ENCODE measurements around the gene CPT2.
A peak's percentile ranks its signal among the peaks of the same experiment; 100 is the strongest.

Gene CPT2

DNA sequence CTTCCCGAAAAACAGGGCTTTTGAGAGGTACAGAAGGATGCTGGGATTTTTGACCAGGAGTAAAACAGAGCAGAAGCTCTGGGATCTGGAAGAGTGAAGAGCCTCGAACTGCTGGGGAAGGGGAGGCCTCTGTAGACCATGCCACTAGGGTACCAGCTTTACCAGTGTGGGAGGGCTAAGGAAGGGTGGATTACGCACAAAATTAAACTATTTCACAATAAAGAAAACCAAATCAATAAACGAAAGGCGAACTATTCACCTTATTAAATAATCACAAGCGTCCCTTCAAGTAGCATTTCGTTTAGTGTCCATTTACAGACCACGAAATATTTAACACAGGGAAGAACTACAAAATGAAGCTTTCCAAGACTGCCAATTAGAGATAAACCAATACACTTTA, 23.1 kb downstream of the CPT2 start:
- DNase-seq (ENCODE audit: low read depth) = no peak

- DNase-seq (ENCODE audit: low read depth) = peak; percentile 87
Measured at GRCh38 chr1:53220171-53220961, 23.7 kb downstream of the CPT2 start, which contains the start of gene CZIB. Gene CZIB (minus strand): TSS chr1:53220634. CDS start chr1:53220575, 59 bp downstream.

DNA sequence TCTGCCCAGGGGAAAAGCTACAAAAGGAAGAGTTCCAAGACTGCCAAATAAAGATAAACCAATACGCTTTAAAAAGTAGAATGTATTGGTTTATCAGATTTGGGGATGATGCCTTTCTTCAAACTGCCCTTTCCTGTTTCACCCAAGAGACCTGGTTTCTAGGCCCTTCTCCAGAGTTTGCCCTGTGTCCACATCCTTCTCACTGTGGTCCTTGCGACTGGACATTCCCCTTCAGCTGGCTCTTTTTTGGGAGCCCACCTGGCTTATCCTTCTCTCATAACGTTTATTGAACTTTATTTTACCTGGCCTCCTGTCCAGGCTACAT, 24.3 kb downstream of the CPT2 start:
- no peak for DNase-seq (ENCODE audit: low read depth)

DNA sequence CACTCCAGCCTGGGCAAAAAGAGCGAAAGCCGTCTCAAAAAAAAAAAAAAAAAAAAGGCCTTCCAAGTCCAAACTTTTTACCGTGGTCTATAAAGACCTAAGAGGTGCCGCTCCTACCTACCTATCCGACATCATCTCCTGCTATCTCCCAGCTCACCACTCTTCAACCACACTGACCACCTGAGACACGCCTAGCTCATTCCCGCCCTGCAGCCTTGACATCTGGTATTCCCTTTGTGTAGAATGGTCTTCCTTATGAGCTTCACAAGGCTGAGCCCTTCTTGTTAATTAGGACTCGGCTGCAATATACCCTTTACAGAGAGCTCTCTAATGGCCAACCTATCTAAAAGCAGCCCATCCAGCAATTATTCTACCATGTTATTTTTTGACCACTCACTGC, 41.0 kb downstream of the CPT2 start:
- DNase-seq (ENCODE audit: low read depth) = no peak

DNA sequence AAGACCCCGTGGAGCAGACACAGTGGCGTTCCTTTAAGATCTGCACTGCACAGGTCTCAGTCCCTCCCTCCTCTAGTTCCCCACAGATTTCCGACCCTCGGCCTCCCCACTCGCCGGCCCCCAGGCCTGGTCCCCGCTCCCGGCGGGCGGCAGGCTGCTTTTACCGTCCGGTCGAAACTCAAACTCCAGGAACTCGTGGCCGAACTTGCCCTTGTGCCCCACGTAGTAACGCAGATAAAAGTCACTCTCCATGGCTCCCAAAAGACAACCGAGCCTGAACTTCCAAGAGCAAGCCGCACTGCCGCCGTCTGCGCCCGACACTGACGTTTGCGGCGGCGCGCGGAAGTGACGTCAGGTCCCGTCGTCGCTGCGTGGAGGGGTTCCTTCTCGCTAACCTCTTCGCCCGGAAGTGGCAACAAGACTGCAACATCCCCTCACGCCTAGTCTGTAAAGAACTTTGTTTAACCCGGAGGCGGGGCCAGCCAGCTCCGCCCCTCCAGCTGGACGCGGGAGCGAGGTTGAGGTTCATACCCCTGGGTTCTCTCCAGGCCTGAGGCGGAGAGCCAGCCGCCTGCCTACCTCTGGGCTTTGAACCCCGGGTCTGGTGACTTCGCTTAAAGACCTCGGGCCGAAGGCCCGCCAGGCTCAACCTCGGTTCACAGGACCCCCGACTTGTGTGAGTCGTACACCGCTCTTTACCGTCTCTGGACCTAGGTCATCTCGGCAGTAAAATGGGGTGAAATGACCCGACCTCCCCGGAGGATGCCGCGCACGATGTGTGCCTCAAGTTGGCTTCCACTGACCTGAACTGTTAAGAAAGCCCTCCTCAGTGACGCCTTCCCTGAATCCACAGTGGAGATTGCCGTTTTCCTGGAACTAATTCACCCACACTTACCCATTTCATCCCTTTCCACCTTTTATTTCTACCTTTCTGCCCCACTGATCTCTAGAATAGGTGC, 41.9 kb downstream of the CPT2 start, which contains the start of gene MAGOH:
TSS of gene MAGOH (minus strand) at position 322 of the 959 bp plus-strand sequence. CDS start at position 252, 70 bp downstream.
- DNase-seq (ENCODE audit: low read depth) = peak; percentile 90

DNA sequence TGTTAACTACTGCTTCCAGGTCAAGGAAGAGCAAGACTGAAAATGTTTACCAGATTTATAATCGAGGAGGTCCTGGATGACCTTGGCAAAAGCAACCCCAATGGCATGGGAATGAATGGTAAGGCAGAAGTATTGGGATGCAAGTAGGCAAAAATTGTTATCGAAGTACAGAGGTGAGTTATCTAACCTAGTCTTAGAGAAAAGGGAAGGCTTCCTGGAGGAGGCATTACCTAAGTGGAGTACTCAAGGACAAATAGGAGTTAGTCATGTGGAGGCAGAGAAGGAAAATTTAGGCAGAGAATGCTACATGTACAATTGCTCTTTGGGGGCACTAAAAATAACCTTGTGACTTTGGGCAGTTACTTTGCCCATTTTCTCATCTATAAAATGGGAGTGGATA, 45.2 kb downstream of the CPT2 start:
- no peak for DNase-seq (ENCODE audit: low read depth)

GRCh38 chr1:53242381-53242780, 45.8 kb downstream of the CPT2 start:
- no peak for DNase-seq (ENCODE audit: low read depth)

DNA sequence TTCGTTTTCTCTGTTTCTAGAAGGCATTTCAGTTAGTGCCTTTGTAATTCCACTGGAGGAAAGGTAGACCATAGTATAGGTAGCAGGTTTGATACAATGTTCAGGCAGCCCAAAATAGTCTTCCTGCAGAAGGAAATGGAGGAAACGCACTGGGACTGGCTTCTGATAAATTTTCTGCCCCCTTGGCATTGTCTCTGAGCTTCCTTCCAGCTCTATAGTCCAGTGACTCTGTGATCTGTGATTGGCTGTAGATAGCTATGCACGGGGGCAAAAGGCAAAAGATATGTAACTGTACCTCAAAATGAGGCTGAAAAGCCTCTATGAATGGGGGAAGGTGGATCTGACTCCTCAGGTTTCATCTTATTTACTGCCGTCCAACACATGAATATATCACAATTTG, 47.5 kb downstream of the CPT2 start:
- no peak for DNase-seq (ENCODE audit: low read depth)

DNA sequence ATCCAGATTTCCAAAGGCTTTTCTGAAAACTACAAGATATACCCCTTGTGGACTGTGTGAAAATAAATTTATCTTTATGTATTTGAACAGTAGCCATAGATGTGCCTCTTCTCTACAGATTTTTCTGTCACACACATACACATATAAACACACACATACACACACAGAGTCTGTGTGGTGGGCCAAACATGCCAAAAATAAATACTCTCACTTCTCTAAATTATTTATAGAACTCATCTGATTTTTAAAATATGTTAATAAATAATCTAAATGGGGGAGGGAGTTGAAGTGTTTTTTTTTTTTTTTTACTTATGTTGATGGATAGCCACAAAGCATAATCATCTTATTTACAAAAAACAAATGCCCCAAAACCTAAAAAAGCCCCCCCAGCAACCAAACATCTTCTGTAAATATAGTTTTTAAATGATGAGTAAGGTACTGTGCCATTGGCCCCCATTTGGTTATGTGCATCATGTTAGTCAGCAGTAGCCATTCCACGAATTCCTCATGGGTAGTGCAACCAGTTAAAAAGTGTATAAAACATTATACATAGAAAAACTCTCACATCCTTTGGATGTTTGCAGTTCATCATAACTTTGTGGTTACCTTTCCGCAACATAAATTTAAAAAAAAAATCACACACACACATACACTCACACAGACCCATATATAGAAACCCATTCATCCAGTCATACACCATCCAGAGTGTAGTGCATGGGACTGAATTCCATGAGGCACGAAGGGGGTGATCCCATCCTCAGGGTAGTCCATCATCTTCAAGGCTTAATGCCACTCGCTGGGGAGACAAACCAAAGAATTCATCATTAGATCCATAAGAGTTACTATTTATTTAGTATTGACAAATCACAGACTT, 49.9 kb downstream of the CPT2 start:
- no peak for DNase-seq (ENCODE audit: low read depth)

- DNase-seq (ENCODE audit: low read depth) = no peak
Measured at GRCh38 chr1:53249706-53250105, 53.1 kb downstream of the CPT2 start.

DNA sequence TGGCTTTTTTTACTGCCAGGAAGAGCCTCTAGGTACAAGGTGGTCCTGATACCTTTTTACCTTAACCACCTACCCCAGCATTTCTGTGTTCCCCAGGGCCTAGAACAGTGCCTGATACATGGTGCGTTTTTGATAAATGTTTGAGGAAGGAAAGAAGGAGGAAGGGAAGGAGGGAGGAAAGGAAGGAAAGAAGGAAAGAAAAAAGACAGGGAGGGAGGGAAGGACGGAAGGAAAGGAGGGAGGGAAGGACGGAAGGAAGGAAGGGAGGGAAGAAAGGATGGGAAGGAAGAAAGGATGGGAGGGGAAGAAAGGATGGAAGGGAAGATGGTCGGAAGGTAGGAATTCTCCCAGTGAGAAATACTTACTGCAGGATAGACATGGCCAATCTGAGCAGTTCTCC, 53.7 kb downstream of the CPT2 start:
- no peak for DNase-seq (ENCODE audit: low read depth)

GRCh38 chr1:53254011-53254640, 57.5 kb downstream of the CPT2 start:
- no peak for DNase-seq (ENCODE audit: low read depth)

DNA sequence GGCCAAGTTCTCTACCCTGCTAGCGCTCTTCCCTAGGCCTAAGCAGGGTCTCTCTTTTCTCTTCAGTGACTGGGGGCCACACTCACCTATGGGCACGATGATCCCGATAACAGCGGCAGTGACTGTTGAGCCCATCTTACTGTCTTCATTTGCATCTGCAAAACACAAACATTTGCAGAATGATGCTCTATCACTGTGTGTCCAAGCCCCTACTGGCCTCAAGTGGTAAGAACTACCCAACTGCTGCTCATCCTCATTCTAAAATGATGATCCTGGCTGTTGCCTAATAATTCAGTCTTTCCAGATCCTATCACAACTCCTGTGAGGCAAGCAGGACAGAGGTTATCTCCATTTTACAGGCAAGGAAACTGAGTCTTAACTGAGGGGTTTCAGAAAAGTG, 58.4 kb downstream of the CPT2 start:
- DNase-seq (ENCODE audit: low read depth) = no peak

- no peak for DNase-seq (ENCODE audit: low read depth)
Measured at GRCh38 chr1:53256511-53257453, 60.2 kb downstream of the CPT2 start.

- no peak for DNase-seq (ENCODE audit: low read depth)
Measured at GRCh38 chr1:53257454-53258081, 60.9 kb downstream of the CPT2 start.

DNA sequence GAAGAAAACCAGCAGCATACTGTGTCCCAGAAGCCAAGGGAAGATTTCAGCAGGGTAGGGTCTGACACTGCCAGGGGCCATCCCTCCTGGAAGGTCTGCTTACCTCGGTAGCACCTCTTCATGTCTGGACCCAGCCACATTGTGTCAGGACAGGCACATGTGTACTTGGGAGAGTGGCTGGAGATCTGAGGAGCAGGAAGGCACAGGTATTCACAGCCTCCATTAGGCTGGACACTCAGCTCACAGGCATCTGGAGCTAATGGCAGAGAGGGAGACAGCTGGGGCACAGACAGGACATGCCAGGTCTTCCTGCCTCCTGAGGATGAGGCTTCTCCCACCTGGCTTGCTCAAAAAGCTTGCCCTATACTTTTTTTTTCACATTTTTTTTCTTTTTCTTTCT, 61.6 kb downstream of the CPT2 start:
- DNase-seq (ENCODE audit: low read depth) = no peak

GRCh38 chr1:53259932-53260331, 63.3 kb downstream of the CPT2 start:
- no peak for DNase-seq (ENCODE audit: low read depth)

- DNase-seq (ENCODE audit: low read depth) = no peak
Measured at GRCh38 chr1:53260631-53261247, 64.1 kb downstream of the CPT2 start.

DNA sequence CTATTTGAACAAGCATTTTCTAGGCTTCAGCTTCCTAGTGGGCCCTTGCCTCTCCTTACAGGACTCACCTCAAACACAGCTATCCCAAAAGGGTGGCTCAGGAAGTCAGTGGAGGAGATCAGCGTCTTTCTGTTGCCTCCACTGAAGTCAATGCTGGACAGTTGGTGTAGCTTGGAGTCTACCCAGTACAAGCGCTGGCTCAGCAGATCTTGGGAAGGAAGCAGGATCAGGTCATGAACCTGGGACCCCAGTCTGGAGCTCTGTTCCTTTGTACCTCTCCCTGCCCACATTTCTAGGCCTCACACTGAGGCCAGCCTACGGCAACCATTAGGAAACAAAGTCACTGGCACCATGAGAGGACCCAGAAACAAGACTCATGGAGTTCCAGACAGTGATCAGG, 65.4 kb downstream of the CPT2 start:
- DNase-seq (ENCODE audit: low read depth) = no peak
